ENCODE measurements around the gene MCTP2.

Gene MCTP2

GRCh38 chr15:94360251-94360685 lies 128.9 kb downstream of the MCTP2 start:
- no peak for DNase-seq

GRCh38 chr15:94362385-94363092 lies 131.2 kb downstream of the MCTP2 start:
- DNase-seq, result no peak

- no peak for DNase-seq
Observed at GRCh38 chr15:94363382-94363781, 132.0 kb downstream of the MCTP2 start.

GRCh38 chr15:94366781-94367180 lies 135.4 kb downstream of the MCTP2 start:
- no peak for DNase-seq

GRCh38 chr15:94367726-94368535 lies 136.6 kb downstream of the MCTP2 start:
- no peak for DNase-seq

- DNase-seq, result no peak
Observed at GRCh38 chr15:94370206-94370935, 139.0 kb downstream of the MCTP2 start.

GRCh38 chr15:94370936-94371285 lies 139.6 kb downstream of the MCTP2 start:
- no peak for DNase-seq

- DNase-seq, result no peak
Observed at GRCh38 chr15:94372821-94373220, 141.5 kb downstream of the MCTP2 start.

- DNase-seq, result no peak
Observed at GRCh38 chr15:94375997-94376396, 144.6 kb downstream of the MCTP2 start.

GRCh38 chr15:94379986-94380385 lies 148.6 kb downstream of the MCTP2 start:
- no peak for DNase-seq

GRCh38 chr15:94380798-94381197 lies 149.4 kb downstream of the MCTP2 start:
- no peak for DNase-seq

- no peak for DNase-seq
Observed at GRCh38 chr15:94381384-94381783, 150.0 kb downstream of the MCTP2 start.

- DNase-seq, result no peak
Observed at GRCh38 chr15:94383041-94383440, 151.7 kb downstream of the MCTP2 start.

GRCh38 chr15:94383706-94384105 lies 152.3 kb downstream of the MCTP2 start:
- no peak for DNase-seq

GRCh38 chr15:94385441-94385840 lies 154.1 kb downstream of the MCTP2 start:
- DNase-seq, result no peak

- no peak for DNase-seq
Observed at GRCh38 chr15:94386351-94386750, 155.0 kb downstream of the MCTP2 start.

GRCh38 chr15:94387442-94387841 lies 156.1 kb downstream of the MCTP2 start:
- no peak for DNase-seq

- DNase-seq, result no peak
Observed at GRCh38 chr15:94387849-94388441, 156.6 kb downstream of the MCTP2 start.

- DNase-seq, result no peak
Observed at GRCh38 chr15:94395640-94396039, 164.3 kb downstream of the MCTP2 start.

GRCh38 chr15:94397337-94397736 lies 166.0 kb downstream of the MCTP2 start:
- DNase-seq, result no peak

GRCh38 chr15:94398001-94398400 lies 166.6 kb downstream of the MCTP2 start:
- no peak for DNase-seq

GRCh38 chr15:94400526-94401298 lies 169.4 kb downstream of the MCTP2 start:
- DNase-seq, result no peak

GRCh38 chr15:94403331-94403730 lies 172.0 kb downstream of the MCTP2 start:
- no peak for DNase-seq
